Loucy (cell line): ENCODE measurements around the gene SNUPN.

Source experiments
- H2AFZ ChIP-seq: fragments of 200-600 bp; sonication (generic); 2 replicates; pipeline ENCODE4 v1.6.0; 2016; ENCODE audit warnings: antibody characterized with exemption, mild to moderate bottlenecking, low read length, moderate library complexity
- H3F3A ChIP-seq: fragments of 200-600 bp; 2 replicates; pipeline ENCODE4 v1.6.0; 2016; ENCODE audit warnings: antibody characterized with exemption, low read depth, mild to moderate bottlenecking
- H3K27me3 ChIP-seq: fragments of 200-600 bp; sonication (generic); 2 replicates; pipeline ENCODE4 v1.6.1; 2014; ENCODE audit warnings: low read length, mild to moderate bottlenecking; ENCODE audit not compliant: insufficient read depth, poor library complexity, severe bottlenecking
- H3K36me3 ChIP-seq: fragments of 200-600 bp; sonication (generic); 2 replicates; pipeline ENCODE4 v1.6.1; 2016; ENCODE audit warnings: low read length; ENCODE audit not compliant: insufficient read depth
- H3K4me1 ChIP-seq: fragments of 200-600 bp; sonication (generic); 2 replicates; pipeline ENCODE4 v1.5.1; 2014; ENCODE audit warnings: low read length, mild to moderate bottlenecking; ENCODE audit not compliant: insufficient read depth, poor library complexity, severe bottlenecking
- H3K4me2 ChIP-seq: fragments of 200-600 bp; sonication (generic); 2 replicates; pipeline ENCODE4 v1.6.0; 2014; ENCODE audit warnings: antibody characterized with exemption, low read length, low read depth, mild to moderate bottlenecking; ENCODE audit not compliant: poor library complexity, severe bottlenecking
- H3K4me3 ChIP-seq: fragments of 200-600 bp; sonication (generic); 2 replicates; pipeline ENCODE4 v1.5.1; 2014; ENCODE audit warnings: low read length, mild to moderate bottlenecking, mixed read lengths; ENCODE audit not compliant: poor library complexity, severe bottlenecking
- H3K79me2 ChIP-seq: fragments of 200-600 bp; sonication (generic); 2 replicates; pipeline ENCODE4 v1.6.1; 2014; ENCODE audit warnings: low read length; ENCODE audit not compliant: insufficient read depth
- H3K9ac ChIP-seq: fragments of 200-600 bp; sonication (generic); 2 replicates; pipeline ENCODE4 v1.6.0; 2014; ENCODE audit warnings: mild to moderate bottlenecking, low read depth, low read length, moderate library complexity; ENCODE audit not compliant: poor library complexity, severe bottlenecking
- H3K9me2 ChIP-seq: fragments of 200-600 bp; sonication (generic); replicated peaks from 2 replicates; pipeline ENCODE4 v1.6.1; 2016; ENCODE audit warnings: low read depth, low read length, mixed read lengths
- H3K9me3 ChIP-seq: fragments of 200-600 bp; sonication (generic); 2 replicates; pipeline ENCODE4 v1.6.1; 2014; ENCODE audit warnings: mild to moderate bottlenecking, antibody characterized with exemption, low read length, low read depth; ENCODE audit not compliant: insufficient read depth
- H4K20me1 ChIP-seq: fragments of 200-600 bp; sonication (generic); 2 replicates; pipeline ENCODE4 v1.6.0; 2014; ENCODE audit warnings: antibody characterized with exemption, low read length, mild to moderate bottlenecking; ENCODE audit not compliant: insufficient read depth, poor library complexity, severe bottlenecking
- CTCF ChIP-seq: fragments of 200-600 bp; sonication (generic); conservative IDR thresholded peaks from 2 replicates; pipeline ENCODE4 v1.5.1; 2014; ENCODE audit warnings: mild to moderate bottlenecking, antibody characterized with exemption, low read length
- EZH2phosphoT487 ChIP-seq: fragments of 200-600 bp; IDR thresholded peaks from 2 replicates; pipeline ENCODE4 v1.6.1; 2018; ENCODE audit warnings: antibody characterized with exemption, mild to moderate bottlenecking, moderate library complexity, borderline replicate concordance

Gene SNUPN

GRCh38 chr15:75616766-75617165 lies 8.8 kb downstream of the SNUPN start:
- no peaks in the 10 kb centered on the region for H4K20me1 ChIP-seq
- peaks cover 2% of the 10 kb centered on the region; the same call in 1 of the 2 replicates for H3F3A ChIP-seq
- H3K79me2 ChIP-seq: no peaks in the 10 kb centered on the region
- no peak overlapping the region for H3K9ac ChIP-seq
- H3K4me1 ChIP-seq: peaks cover 15% of the 10 kb centered on the region
- no peak overlapping the region for H2AFZ ChIP-seq
- no peaks in the 10 kb centered on the region for H3K27me3 ChIP-seq
- no peak overlapping the region for H3K4me3 ChIP-seq
- H3K9me2 ChIP-seq: no peaks in the 10 kb centered on the region
- H3K9me3 ChIP-seq: no peaks in the 10 kb centered on the region
- no peak for TF ChIP-seq CTCF
- no peak for TF ChIP-seq EZH2phosphoT487
- H3K4me2 ChIP-seq: no peak overlapping the region
- peaks cover 44% of the 10 kb centered on the region; the same call in 1 of the 2 replicates for H3K36me3 ChIP-seq

GRCh38 chr15:75606711-75607699 lies 18.5 kb downstream of the SNUPN start:
- Histone ChIP-seq H3K9me3 (no peaks in the 10 kb centered on the region), H3K27me3 (no peaks in the 10 kb centered on the region), H3F3A (peaks cover 15% of the 10 kb centered on the region), H2AFZ (peak overlapping the region; percentile 3; the same call in 1 of the 2 replicates), H3K9me2 (no peaks in the 10 kb centered on the region), H4K20me1 (no peaks in the 10 kb centered on the region), H3K9ac (peak overlapping the region; percentile 62), H3K36me3 (peaks cover 37% of the 10 kb centered on the region; the same call in 1 of the 2 replicates), H3K4me2 (peak overlapping the region; percentile 82), H3K4me3 (peak overlapping the region; percentile 56), H3K4me1 (peaks cover 31% of the 10 kb centered on the region), H3K79me2 (no peaks in the 10 kb centered on the region)
- no peak for TF ChIP-seq EZH2phosphoT487
- no peak for TF ChIP-seq CTCF

- TF ChIP-seq EZH2phosphoT487 (no peak), CTCF (no peak)
- no peak overlapping the region for H2AFZ ChIP-seq
- peaks cover 39% of the 10 kb centered on the region; the same call in 1 of the 2 replicates for H3K36me3 ChIP-seq
- peaks cover 31% of the 10 kb centered on the region for H3K4me1 ChIP-seq
- peak overlapping the region; percentile 56 for H3K4me3 ChIP-seq
- H3K4me2 ChIP-seq: peak overlapping the region; percentile 82
- H3K79me2 ChIP-seq: no peaks in the 10 kb centered on the region
- H3K9me2 ChIP-seq: no peaks in the 10 kb centered on the region
- H3K9me3 ChIP-seq: no peaks in the 10 kb centered on the region
- H3F3A ChIP-seq: peaks cover 15% of the 10 kb centered on the region
- no peaks in the 10 kb centered on the region for H3K27me3 ChIP-seq
- H4K20me1 ChIP-seq: no peaks in the 10 kb centered on the region
- peak overlapping the region; percentile 62 for H3K9ac ChIP-seq
Observed at GRCh38 chr15:75606026-75606425, 19.5 kb downstream of the SNUPN start.
